ENCODE results near the gene COP1.

COP1 gene

DNA sequence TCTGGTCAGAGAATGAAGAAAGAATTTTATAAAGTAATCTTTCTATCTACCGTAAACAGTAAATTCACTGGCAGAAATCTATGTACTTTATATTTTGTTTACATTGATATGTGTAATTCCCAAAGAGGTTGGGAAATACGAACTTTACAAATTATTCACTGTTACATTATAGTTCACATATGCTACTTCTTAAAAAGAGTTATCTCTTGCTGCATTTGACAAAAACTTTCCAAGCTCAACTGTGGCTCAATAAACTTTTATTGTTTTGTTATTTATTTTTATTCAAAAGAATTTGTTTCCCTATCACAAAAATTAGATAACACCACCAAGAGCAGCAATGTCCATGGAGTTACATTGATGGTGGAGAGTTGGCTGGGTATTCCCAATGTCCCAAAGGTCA is 262.5 kb downstream of the COP1 start:
- DNase-seq: no peak

DNA sequence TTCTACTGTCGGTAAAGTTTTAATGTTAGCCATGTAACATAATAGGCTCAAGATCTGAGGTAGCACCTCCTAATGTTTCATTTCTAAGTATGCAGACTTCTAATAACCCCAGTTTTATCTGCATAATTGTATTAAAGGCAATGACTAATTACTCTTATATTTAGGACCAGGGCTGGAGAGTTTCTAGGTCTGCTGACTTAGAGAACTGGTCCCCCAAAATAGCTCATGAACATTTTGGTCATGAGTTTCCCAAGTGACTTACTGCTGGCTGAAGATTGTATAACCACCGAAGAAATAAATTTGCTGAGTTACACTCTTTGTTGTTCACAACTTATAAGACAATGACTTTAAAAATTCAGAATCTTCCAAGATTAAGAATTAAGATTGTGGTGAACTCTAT is 265.9 kb downstream of the COP1 start:
- DNase-seq: no peak

DNA sequence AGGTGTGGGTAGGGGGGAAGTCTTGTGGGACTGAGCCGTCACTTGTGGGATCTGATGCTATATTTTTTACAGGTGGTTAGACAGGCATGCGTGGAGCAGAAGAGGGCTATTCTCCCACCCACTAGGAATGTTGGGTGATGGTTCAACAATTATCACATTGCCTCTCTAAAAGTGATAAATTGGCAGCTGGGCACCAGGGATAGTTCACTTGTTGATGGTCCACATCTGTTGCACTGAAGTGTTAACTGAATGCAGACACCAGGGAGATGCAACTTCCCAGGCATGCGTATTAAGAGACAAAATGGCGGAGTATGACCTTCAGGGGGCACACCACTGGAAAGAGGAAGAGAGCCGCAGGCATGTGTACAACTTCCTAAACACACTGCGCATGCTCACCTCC is 270.4 kb downstream of the COP1 start:
- no peak for DNase-seq

DNA sequence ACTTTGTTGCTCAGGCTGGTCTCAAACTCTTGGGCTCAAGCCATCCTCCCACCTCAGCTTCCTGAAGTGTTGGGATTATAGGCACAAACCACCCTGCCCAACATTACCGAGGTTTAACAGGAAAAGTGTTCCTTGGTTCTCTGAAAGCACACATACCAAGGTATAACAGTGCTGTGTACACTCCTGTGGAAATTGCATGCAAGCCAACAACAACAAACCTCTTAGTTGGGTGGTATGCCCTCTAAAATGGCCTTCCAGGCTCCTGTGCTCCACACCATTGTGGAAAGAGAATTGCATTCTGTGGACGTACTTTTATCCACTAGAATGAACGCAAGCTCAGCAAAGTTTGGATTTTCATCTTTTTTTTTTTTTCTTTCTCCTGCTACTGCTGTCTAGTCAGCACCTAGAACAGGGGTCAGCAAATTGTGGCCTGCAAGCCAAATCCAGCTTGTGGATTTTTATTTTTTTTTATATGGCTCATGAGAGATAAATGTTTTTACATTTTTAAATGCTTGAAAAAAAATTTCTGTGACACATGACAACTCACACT is 271.4 kb downstream of the COP1 start:
- DNase-seq: no peak

DNA sequence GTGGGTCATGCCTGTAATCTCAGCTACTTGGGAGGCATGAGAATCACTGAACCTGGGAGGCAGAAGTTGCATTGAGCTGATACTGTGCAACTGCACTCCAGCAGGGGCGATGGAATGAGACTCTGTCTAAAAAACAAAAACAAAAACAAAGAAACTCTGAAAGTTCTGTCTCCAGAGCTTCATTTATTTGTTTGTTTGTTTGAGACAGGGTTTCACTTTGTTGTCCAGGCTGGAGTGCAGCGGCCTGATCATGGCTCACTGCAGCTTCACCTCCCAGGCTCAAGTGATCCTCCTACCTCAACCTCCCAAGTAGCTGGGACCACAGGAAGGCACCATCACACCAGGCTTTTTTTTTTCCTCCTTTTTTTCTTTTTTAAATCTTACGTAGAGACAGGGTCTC is 271.9 kb downstream of the COP1 start:
- no peak for DNase-seq

DNA sequence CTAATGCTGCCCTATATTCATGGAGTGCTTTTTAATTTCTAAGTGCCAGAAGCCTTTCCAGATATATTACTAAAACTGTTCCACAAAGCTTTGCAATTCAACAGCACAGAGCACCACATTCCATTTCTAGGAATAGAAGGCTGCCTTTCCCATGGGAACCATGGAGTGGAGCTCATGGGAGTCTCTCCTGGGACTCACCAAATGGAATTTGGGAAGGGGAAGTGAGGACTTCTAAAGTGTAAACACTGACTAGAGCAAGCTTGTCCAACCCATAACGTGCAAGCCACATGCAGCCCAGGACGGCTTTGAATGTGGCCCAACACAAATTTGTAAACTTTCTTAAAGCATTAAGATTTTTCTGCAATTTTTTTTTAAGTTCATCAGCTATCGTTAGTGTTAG is 273.3 kb downstream of the COP1 start:
- DNase-seq: no peak

DNA sequence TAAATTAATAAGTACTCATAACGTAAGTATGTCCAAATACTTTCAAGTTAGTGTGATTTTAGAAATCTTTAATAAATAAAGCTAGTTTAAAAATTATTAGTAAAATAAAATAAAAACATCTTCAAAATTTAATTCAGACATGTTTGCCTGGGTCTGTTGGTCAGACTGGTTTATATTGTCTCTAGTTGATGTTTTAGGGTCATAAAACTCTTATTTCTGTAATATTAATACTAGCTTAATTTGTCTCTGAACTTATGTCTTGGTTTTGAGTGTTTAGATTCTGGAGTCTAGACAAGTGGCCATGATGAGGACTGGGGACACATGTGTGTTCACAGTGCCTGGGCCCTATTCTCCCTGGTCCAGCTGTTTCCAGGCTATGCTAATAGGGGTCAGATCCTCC is 279.1 kb downstream of the COP1 start:
- DNase-seq: no peak

DNA sequence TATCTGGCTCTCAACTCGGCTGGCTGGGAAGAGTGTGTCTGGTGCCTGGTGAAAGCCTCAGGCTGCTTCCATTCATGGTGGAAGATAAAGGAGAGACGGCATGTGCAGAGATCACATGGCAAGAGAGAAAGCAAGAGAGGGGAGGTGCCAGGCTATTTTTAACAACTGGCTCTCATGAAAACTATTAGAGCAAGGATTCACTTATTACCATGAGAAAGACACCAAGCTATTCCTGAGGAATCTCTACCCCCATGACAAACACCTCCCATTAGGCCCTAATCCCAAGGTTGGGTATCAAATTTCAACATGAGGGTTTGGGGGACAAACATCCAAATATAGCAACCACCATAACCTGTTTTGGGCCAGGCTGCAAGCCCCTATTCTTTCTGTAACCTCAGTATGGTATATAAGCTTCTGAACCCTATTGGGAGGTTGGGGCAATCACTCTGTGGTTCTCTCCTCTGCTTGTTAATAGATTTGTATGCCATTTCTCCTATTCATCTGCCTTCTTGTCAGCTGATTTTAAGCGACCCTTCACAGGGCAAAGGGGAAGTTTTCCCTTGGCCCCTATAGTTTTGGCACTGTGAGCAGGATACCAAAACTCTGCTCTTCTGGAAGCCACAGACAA is 284.7 kb downstream of the COP1 start:
- no peak for DNase-seq

DNA sequence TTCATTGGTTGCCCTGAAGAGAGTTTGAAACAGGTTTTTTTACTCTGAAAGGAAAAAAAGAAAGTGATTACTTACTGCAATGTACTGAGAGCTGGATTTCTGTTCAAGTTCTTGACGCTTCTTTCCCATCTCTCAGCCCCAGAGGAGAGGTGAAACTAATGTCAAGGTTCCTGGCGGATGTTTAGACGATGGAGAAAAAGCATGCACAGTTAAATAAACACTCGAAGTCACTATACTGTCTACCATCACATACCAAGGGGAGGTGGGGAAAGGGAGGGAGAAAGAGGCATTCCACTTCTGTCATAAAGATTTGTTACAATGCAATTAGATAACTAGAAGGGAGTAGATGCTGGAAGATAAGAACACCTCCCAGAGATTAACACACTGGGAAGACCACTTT is 286.7 kb downstream of the COP1 start:
- no peak for DNase-seq

DNA sequence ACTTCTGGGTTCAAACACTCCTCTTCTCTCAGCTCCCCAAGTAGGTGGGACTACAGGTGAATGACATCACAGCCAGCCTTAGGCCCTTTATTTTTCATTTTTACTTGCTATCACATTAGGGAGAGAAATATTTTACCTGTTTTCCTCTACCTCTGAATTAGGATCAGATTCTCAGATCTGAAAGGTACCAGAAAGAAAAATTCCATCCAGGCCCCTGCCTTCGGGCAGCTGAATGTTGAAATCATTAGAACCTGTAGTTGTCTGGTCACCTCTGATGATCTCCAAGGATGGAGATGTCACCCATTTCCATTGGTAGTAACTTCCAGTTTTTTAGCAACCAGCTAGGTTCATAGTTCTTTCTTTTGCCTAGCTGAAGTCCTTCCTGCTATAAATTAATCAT is 288.1 kb downstream of the COP1 start:
- no peak for DNase-seq

DNA sequence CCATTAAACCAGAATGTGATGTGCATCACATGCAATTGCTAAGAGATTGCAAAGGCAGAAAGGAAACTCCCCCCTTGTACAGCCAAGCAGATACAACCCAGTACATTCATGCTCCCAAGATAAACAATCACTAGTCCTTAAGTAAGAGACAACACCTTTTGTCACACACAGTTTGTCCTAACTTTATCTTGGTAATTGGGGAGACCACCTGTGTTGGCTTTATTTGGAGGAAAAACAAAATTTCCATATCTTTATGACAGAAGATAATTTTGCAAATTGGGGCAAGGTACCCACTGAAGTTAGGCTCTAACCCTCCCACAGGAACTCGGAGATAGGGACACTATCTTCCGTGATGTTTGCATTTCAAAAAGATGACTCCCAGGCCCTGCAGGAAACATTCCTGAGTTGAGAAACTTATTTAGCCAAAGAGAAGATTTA is 288.7 kb downstream of the COP1 start:
- no peak for DNase-seq

DNA sequence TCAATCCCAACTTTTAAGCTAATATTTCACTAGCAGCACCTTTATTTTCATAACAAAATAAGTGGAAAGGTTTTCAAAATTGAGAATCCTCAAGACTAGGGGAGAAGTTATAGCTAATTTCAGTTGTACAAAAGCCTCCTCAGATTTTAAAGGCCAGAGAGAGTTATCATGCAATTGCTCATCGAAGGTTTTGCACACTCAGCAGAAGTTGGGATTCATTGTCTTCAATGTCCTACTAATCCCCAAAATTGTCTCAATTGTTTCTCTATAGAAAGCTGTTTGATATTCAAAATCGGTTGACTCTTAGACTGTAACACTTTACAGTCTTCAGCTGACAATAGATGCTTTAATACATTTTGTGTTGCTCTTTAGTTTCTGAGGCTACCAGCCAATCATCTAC is 293.0 kb downstream of the COP1 start:
- no peak for DNase-seq

DNA sequence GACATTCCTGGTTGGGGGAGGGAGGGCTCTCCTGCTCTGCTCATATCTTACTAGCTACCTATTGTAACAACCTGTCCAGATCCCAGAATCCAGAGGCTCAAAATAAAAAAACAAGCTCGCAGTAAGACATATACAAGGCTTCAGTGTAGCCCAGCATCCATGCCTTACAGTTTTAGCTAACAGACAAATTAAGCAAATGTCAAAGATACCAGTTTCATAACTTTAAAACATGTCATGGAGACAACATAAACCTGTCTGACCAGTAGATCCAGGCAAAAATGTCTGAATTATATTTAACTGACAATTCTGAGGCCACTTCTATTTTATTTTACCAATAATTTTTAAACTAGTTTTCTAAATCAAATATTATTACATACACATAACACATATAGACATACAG is 295.9 kb downstream of the COP1 start:
- DNase-seq: no peak

DNA sequence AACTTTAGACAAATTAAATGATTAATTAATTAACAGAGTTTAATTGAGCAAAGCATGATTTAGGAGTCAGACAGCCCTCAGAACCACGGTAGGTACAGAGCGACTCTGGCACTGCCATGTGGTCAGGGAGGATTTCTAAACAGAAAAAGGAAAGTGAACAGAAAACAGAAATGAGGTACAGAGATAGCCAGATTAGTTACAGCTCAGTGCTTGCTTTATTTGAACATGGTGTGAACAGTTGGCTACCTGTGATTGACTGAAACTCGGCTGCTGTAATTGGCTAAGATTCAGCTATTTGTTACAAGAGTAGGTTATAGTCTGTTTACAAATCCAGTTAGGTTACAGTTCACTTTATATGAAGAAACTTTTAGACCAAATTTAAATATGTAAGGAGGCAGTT is 300.7 kb downstream of the COP1 start:
- no peak for DNase-seq

DNA sequence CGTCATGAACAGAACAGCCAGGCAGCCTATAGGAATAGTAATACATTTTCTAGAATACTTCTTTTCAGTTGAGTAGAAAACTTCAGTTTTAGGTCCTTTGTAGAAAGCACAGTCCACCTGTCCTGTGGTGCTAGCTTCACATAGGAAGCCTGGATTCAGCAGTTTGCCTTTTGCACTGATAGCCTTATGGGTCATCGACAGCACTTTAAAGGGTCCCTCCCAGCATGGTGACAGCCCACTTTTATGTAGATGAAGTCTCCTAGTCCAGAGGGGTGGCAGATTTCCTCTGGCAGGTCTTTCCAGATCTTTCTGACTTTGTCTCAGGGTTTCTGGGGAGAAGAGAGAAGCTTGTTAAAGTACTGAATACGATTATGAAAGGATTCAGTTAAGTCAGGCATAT is 302.3 kb downstream of the COP1 start:
- no peak for DNase-seq

DNA sequence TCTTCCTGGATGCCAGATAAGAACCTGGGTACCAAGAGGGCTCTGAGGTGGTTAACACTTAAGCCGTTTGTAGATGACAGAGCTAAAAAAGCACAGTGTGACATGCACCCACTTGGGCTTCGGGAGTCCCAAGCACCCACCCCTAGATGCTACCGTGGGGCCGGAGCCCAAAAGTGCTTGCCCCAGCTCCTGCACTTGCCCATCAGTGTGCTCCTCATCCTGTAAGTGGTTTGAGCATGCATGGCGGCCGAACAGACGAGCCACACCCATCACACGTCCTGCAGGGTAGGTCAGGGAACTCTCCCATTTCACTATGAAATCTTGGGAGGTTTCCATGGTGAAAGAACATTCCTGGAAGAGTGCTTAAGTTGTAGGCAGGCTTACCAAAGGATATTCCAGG is 304.8 kb downstream of the COP1 start:
- no peak for DNase-seq

DNA sequence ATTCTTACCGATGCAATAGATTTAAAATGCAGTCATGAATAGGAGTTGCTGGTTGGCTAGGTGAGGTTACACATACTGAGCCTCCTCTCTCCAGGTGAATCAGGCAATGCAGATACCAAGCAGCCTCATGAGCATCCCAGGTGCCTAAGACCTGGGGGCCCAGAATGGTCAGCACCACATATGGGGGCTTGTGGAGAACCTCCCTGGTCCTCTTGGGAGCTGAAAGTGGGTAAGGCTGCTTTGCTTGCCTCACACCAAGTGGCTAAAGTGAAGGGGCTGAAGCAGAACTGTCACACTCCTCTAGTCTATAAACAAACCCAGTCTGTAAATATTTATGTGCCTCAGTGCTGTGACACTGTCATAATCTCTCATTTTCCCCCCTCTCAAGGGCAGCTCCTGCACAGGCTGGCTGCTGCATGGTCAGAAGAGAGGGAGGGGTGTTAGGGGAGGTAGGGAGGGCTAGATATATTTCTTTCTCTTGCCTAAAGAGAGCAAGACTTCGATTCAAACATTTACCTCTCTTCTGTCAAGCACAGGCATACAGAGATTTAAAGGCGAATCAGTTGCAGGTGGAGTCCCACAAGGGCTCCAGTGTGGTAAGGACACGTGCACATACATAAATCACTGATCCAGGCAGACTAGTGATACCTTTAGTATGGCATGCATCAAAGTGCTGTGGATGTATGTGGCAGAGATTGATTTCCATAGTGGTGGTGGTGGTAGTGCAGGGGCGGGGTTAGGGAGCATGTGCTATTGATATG is 305.8 kb downstream of the COP1 start:
- DNase-seq: no peak

DNA sequence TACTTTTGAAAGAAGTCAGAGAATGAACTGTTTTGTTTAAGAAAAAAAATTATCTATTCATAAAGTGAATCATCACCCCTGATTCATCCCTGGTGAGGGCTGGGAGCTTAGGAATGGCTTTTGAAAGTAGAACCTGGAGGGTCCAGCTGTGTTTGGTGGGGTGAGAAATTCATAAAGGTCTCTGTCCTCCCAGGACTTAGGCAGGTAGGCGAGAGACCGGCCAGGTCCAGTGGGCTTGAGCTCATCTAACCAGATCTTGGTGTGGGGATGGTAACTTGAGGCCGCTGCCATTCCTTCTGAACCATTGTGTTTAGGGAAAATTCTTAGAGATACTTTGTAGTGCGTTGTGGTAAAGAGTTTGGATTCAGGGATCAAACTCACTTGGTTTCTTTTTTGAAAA is 306.9 kb downstream of the COP1 start:
- no peak for DNase-seq

DNA sequence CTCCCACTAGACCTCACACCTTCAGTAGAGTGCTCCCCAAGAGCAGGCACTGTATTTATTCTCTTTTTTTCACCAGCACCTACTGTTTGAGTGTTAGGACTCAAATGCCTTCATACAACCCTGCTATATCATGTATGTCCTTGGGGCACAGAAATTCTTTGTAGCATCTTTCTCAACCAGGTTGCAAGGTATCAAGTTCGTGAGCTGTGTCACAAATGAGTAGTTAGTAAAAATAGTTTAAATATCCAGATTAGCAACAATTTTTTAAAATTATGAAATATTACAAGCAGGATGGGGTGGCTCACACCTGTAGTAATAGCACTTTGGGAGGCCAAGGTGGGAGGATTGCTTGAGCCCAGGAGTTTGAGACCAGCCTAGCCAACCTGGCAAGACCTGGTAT is 311.1 kb downstream of the COP1 start:
- DNase-seq: no peak

Data from activated gamma-delta T cell (primary cell).